ENCODE data around the gene EEF1AKMT2. TPM values are rescaled to one million over a fixed set of nuclear protein-coding genes. Genes with fewer than 3 reads are reported as not detected.

Gene EEF1AKMT2
- polyA plus RNA-seq, 4 donors, result 9.6 to 21.5 (median 13.0) TPM

- Histone ChIP-seq H3K4me1 (ENCODE audit: control insufficient read depth in 3 of 3, insufficient read depth in 2 of 3, low read depth in 1 of 3, low read length in 2 of 3) (peaks cover 33 to 93% (median 54%) of the 10 kb centered on the region in 3 donors), H3K27me3 (ENCODE audit: control insufficient read depth in 3 of 3, insufficient read depth in 3 of 3, low read length in 3 of 3) (no peaks in the 10 kb centered on the region), H3K4me3 (ENCODE audit: low read depth in 1 of 3, low read length in 3 of 3) (no peak overlapping the region), H3K9me3 (ENCODE audit: control insufficient read depth in 2 of 2, insufficient read depth in 1 of 2, low read depth in 1 of 2, low read length in 1 of 2) (peaks cover 0 to 3% of the 10 kb centered on the region in 2 donors), H3K27ac (ENCODE audit: low read depth in 1 of 3, low read length in 2 of 3) (peak overlapping the region in 2 of 3 donors; percentile 9 to 94), H3K36me3 (ENCODE audit: control insufficient read depth in 3 of 3, insufficient read depth in 2 of 3, low read depth in 1 of 3, low read length in 3 of 3) (peaks cover 0 to 55% (median 0%) of the 10 kb centered on the region in 3 donors)
- FAIRE-seq (no peak), DNase-seq (no peak)
- 86 to 92% (median 92%) methylated on average over 7 of the region's 7 CpGs for WGBS, 3 donors
Measured at GRCh38 chr10:124725791-124726190, 65.9 kb downstream of the EEF1AKMT2 start.

- 91 to 92% (median 92%) methylated on average over 9 of the region's 9 CpGs for WGBS, 3 donors
- H3K27ac ChIP-seq (ENCODE audit: low read depth in 1 of 3, low read length in 2 of 3), result peak overlapping the region; percentile 17 to 94 (median 91)
- H3K4me1 ChIP-seq (ENCODE audit: control insufficient read depth in 3 of 3, insufficient read depth in 2 of 3, low read depth in 1 of 3, low read length in 2 of 3), result peaks cover 33 to 91% (median 54%) of the 10 kb centered on the region in 3 donors
- no peak for FAIRE-seq
- H3K9me3 ChIP-seq (ENCODE audit: control insufficient read depth in 2 of 2, insufficient read depth in 1 of 2, low read depth in 1 of 2, low read length in 1 of 2), result peaks cover 0 to 3% of the 10 kb centered on the region in 2 donors
- H3K36me3 ChIP-seq (ENCODE audit: control insufficient read depth in 3 of 3, insufficient read depth in 2 of 3, low read depth in 1 of 3, low read length in 3 of 3), result peaks cover 0 to 53% (median 0%) of the 10 kb centered on the region in 3 donors
- no peaks in the 10 kb centered on the region for H3K27me3 ChIP-seq (ENCODE audit: control insufficient read depth in 3 of 3, insufficient read depth in 3 of 3, low read length in 3 of 3)
- DNase-seq, result no peak
- H3K4me3 ChIP-seq (ENCODE audit: low read depth in 1 of 3, low read length in 3 of 3), result no peak overlapping the region
Measured at GRCh38 chr10:124725171-124725631, 66.5 kb downstream of the EEF1AKMT2 start.

GRCh38 chr10:124724279-124725027, 67.2 kb downstream of the EEF1AKMT2 start:
- 23 to 66% (median 36%) methylated on average over 20 of the region's 20 CpGs for WGBS, 3 donors
- FAIRE-seq, result no peak
- Histone ChIP-seq H3K4me1 (ENCODE audit: control insufficient read depth in 3 of 3, insufficient read depth in 2 of 3, low read depth in 1 of 3, low read length in 2 of 3) (peaks cover 26 to 86% (median 54%) of the 10 kb centered on the region in 3 donors), H3K27ac (ENCODE audit: low read depth in 1 of 3, low read length in 2 of 3) (peak overlapping the region; percentile 81 to 94 (median 91)), H3K9me3 (ENCODE audit: control insufficient read depth in 2 of 2, insufficient read depth in 1 of 2, low read depth in 1 of 2, low read length in 1 of 2) (peaks cover 0 to 3% of the 10 kb centered on the region in 2 donors), H3K4me3 (ENCODE audit: low read depth in 1 of 3, low read length in 3 of 3) (no peak overlapping the region), H3K36me3 (ENCODE audit: control insufficient read depth in 3 of 3, insufficient read depth in 2 of 3, low read depth in 1 of 3, low read length in 3 of 3) (peaks cover 0 to 48% (median 0%) of the 10 kb centered on the region in 3 donors), H3K27me3 (ENCODE audit: control insufficient read depth in 3 of 3, insufficient read depth in 3 of 3, low read length in 3 of 3) (no peaks in the 10 kb centered on the region)
- peak; percentile 62 to 82 for DNase-seq

- Histone ChIP-seq H3K4me3 (ENCODE audit: low read depth in 1 of 3, low read length in 3 of 3) (no peak overlapping the region), H3K27ac (ENCODE audit: low read depth in 1 of 3, low read length in 2 of 3) (peak overlapping the region; percentile 81 to 94 (median 91)), H3K4me1 (ENCODE audit: control insufficient read depth in 3 of 3, insufficient read depth in 2 of 3, low read depth in 1 of 3, low read length in 2 of 3) (peaks cover 24 to 86% (median 53%) of the 10 kb centered on the region in 3 donors), H3K9me3 (ENCODE audit: control insufficient read depth in 2 of 2, insufficient read depth in 1 of 2, low read depth in 1 of 2, low read length in 1 of 2) (peaks cover 0 to 3% of the 10 kb centered on the region in 2 donors), H3K36me3 (ENCODE audit: control insufficient read depth in 3 of 3, insufficient read depth in 2 of 3, low read depth in 1 of 3, low read length in 3 of 3) (peaks cover 0 to 45% (median 0%) of the 10 kb centered on the region in 3 donors), H3K27me3 (ENCODE audit: control insufficient read depth in 3 of 3, insufficient read depth in 3 of 3, low read length in 3 of 3) (no peaks in the 10 kb centered on the region)
- FAIRE-seq (no peak), DNase-seq (peak; percentile 87 to 89)
- WGBS, 3 donors, result 19 to 47% (median 24%) methylated on average over 9 of the region's 9 CpGs
Measured at GRCh38 chr10:124723826-124724225, 67.9 kb downstream of the EEF1AKMT2 start.

GRCh38 chr10:124722798-124723783, 68.6 kb downstream of the EEF1AKMT2 start:
- Histone ChIP-seq H3K9me3 (ENCODE audit: control insufficient read depth in 2 of 2, insufficient read depth in 1 of 2, low read depth in 1 of 2, low read length in 1 of 2) (peaks cover 0 to 3% of the 10 kb centered on the region in 2 donors), H3K36me3 (ENCODE audit: control insufficient read depth in 3 of 3, insufficient read depth in 2 of 3, low read depth in 1 of 3, low read length in 3 of 3) (peaks cover 0 to 46% (median 0%) of the 10 kb centered on the region in 3 donors), H3K4me3 (ENCODE audit: low read depth in 1 of 3, low read length in 3 of 3) (no peak overlapping the region), H3K27me3 (ENCODE audit: control insufficient read depth in 3 of 3, insufficient read depth in 3 of 3, low read length in 3 of 3) (no peaks in the 10 kb centered on the region), H3K4me1 (ENCODE audit: control insufficient read depth in 3 of 3, insufficient read depth in 2 of 3, low read depth in 1 of 3, low read length in 2 of 3) (peaks cover 28 to 86% (median 53%) of the 10 kb centered on the region in 3 donors), H3K27ac (ENCODE audit: low read depth in 1 of 3, low read length in 2 of 3) (peak overlapping the region; percentile 81 to 94 (median 91))
- 35 to 44% (median 42%) methylated on average over 8 of the region's 8 CpGs for WGBS, 3 donors
- FAIRE-seq (no peak), DNase-seq (no peak)

- Histone ChIP-seq H3K27me3 (ENCODE audit: control insufficient read depth in 3 of 3, insufficient read depth in 3 of 3, low read length in 3 of 3) (no peaks in the 10 kb centered on the region), H3K4me1 (ENCODE audit: control insufficient read depth in 3 of 3, insufficient read depth in 2 of 3, low read depth in 1 of 3, low read length in 2 of 3) (peaks cover 25 to 80% (median 45%) of the 10 kb centered on the region in 3 donors), H3K36me3 (ENCODE audit: control insufficient read depth in 3 of 3, insufficient read depth in 2 of 3, low read depth in 1 of 3, low read length in 3 of 3) (peaks cover 0 to 51% (median 0%) of the 10 kb centered on the region in 3 donors), H3K9me3 (ENCODE audit: control insufficient read depth in 2 of 2, insufficient read depth in 1 of 2, low read depth in 1 of 2, low read length in 1 of 2) (peaks cover 0 to 3% of the 10 kb centered on the region in 2 donors), H3K27ac (ENCODE audit: low read depth in 1 of 3, low read length in 2 of 3) (peak overlapping the region; percentile 38 to 94 (median 89)), H3K4me3 (ENCODE audit: low read depth in 1 of 3, low read length in 3 of 3) (no peak overlapping the region)
- DNase-seq, result peak in 1 of 2 donors; percentile 51
- 57 to 59% (median 58%) methylated on average over 16 of the region's 16 CpGs for WGBS, 3 donors
- no peak for FAIRE-seq
Measured at GRCh38 chr10:124721330-124722045, 70.2 kb downstream of the EEF1AKMT2 start.

- no peaks in the 10 kb centered on the region for H3K9me3 ChIP-seq (ENCODE audit: control insufficient read depth in 2 of 2, insufficient read depth in 1 of 2, low read depth in 1 of 2, low read length in 1 of 2)
- peaks cover 31 to 70% (median 39%) of the 10 kb centered on the region in 3 donors for H3K4me1 ChIP-seq (ENCODE audit: control insufficient read depth in 3 of 3, insufficient read depth in 2 of 3, low read depth in 1 of 3, low read length in 2 of 3)
Measured at GRCh38 chr10:124719213-124719851, 72.4 kb downstream of the EEF1AKMT2 start.

More at GRCh38 chr10:124719213-124719851, 72.4 kb downstream of the EEF1AKMT2 start:
- 4 to 10% (median 9%) methylated on average over 8 of the region's 8 CpGs for WGBS, 3 donors
- peaks cover 0 to 36% (median 0%) of the 10 kb centered on the region in 3 donors for H3K36me3 ChIP-seq (ENCODE audit: control insufficient read depth in 3 of 3, insufficient read depth in 2 of 3, low read depth in 1 of 3, low read length in 3 of 3)
- no peaks in the 10 kb centered on the region for H3K27me3 ChIP-seq (ENCODE audit: control insufficient read depth in 3 of 3, insufficient read depth in 3 of 3, low read length in 3 of 3)
- DNase-seq (peak; percentile 61 to 84), FAIRE-seq (no peak)
- peak overlapping the region; percentile 57 to 86 (median 69) for H3K27ac ChIP-seq (ENCODE audit: low read depth in 1 of 3, low read length in 2 of 3)
- no peak overlapping the region for H3K4me3 ChIP-seq (ENCODE audit: low read depth in 1 of 3, low read length in 3 of 3)

Data from small intestine (tissue), 7 donors.